ENCODE data around the gene SDF4. TPM values are rescaled to one million over a fixed set of nuclear protein-coding genes. Genes with fewer than 3 reads are reported as not detected.

The SDF4 gene
- total RNA-seq, 4 donors from 2014 or later = 57.5 to 87.6 (median 73.1) TPM

DNA sequence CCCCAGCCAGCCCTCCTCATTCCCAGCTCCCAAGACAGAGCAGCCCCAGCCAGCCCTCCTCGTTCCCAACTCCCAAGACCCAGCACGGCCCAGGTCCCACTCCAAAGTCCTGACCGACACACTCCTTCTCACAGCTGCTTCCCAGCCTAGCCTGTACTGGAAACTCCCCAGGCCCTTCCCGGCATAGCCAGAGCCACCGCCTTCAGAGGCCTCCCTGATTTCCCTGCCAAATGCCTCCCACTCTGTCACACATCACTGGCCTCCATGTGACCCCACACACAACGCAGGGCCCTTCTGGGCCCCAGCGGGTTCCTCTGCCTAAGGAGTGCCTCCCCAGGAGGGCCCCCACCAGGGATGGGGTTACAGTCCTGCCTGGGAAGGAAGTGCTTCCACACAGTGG lies 39.0 kb upstream of the SDF4 start:
- H3K27ac ChIP-seq = no peak overlapping the region
- no peaks in the 10 kb centered on the region for H3K9me3 ChIP-seq
- 48% methylated on average over 5 of the region's 7 CpGs for WGBS
- H3K36me3 ChIP-seq = peaks cover 29% of the 10 kb centered on the region
- TF ChIP-seq, protein P1, sequence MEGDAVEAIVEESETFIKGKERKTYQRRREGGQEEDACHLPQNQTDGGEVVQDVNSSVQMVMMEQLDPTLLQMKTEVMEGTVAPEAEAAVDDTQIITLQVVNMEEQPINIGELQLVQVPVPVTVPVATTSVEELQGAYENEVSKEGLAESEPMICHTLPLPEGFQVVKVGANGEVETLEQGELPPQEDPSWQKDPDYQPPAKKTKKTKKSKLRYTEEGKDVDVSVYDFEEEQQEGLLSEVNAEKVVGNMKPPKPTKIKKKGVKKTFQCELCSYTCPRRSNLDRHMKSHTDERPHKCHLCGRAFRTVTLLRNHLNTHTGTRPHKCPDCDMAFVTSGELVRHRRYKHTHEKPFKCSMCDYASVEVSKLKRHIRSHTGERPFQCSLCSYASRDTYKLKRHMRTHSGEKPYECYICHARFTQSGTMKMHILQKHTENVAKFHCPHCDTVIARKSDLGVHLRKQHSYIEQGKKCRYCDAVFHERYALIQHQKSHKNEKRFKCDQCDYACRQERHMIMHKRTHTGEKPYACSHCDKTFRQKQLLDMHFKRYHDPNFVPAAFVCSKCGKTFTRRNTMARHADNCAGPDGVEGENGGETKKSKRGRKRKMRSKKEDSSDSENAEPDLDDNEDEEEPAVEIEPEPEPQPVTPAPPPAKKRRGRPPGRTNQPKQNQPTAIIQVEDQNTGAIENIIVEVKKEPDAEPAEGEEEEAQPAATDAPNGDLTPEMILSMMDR (IDR thresholded peaks at IDR 0.05) = no peak
- no peak for TF ChIP-seq POLR2A (IDR thresholded peaks at IDR 0.05)
- H3K4me3 ChIP-seq = no peak overlapping the region
- H3K27me3 ChIP-seq = no peaks in the 10 kb centered on the region
- peaks cover 44% of the 10 kb centered on the region for H3K4me1 ChIP-seq
- no peak for DNase-seq (ENCODE audit: low spot score in 2 of 2)

DNA sequence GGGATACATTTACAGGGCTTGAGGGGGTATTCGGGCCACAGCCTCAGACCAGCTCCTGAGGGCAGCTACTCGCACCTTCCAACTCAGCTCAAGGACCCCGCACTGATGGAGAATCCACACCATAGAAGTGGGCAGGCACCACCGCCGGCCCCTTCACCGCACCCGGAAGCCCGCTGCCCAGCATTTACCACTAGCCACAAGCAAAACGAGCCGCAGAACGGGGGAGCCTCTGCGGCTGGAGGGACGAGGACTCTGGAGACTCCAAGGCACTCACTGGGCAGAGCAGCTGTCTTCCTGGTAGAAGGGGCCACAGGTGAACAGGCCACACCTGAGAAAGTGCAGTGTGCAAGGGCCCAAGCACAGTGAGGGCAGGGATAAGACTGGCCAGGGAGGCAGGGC lies 36.5 kb upstream of the SDF4 start:
- no peak for DNase-seq (ENCODE audit: low spot score in 2 of 2)
- no peaks in the 10 kb centered on the region for H3K9me3 ChIP-seq
- H3K27me3 ChIP-seq = no peaks in the 10 kb centered on the region
- H3K4me3 ChIP-seq = no peak overlapping the region
- WGBS = 90% methylated on average over 13 of the region's 13 CpGs
- peaks cover 55% of the 10 kb centered on the region for H3K36me3 ChIP-seq
- no peak overlapping the region for H3K27ac ChIP-seq
- TF ChIP-seq EP300 (IDR thresholded peaks at IDR 0.05) = no peak
- TF ChIP-seq, protein P1 (IDR thresholded peaks at IDR 0.05) = no peak
- TF ChIP-seq POLR2AphosphoS5 (IDR thresholded peaks at IDR 0.05) = no peak
- H3K4me1 ChIP-seq = peaks cover 33% of the 10 kb centered on the region

DNA sequence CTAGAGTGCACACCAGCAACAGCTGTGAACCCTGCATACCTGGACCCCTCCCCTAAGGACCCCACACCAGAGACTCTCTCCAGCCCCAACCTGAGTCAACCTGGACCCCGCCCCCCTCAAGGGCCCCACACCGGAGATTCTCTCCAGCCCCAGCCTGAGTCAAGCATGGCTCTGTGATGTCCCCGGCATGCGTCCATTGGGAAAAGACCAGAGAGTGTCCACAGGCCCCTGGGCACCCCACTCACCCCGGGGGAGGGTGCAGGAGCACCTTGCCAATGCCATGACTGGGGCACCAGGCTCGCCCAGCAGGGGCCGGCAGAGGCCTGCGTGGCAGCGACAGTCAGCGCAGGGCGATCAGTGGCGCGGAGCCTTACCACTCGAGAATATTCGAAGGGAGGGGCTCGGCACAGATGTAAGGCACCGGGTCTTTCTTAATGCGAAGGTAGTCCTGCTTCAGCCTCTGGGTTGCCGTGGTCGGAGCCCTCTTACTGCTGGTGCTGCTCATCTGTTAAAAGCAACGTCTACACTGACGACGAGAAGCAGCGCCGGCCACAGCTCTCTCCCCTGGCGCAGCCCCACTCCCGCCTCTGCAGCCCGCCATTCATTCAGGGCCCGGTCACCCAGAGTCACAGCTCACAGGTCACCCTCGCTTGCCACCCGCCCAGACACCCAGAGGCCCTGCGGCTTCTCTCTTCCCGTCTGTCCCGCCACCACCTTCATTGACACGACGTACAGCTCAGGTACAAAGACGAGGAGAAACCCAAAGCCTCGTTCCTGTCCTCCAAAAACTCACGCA lies 35.9 kb upstream of the SDF4 start:
- H3K4me1 ChIP-seq = peaks cover 29% of the 10 kb centered on the region
- H3K36me3 ChIP-seq = peaks cover 61% of the 10 kb centered on the region
- no peak for TF ChIP-seq POLR2A (IDR thresholded peaks at IDR 0.05)
- TF ChIP-seq, protein P1 (IDR thresholded peaks at IDR 0.05) = no peak
- no peak for TF ChIP-seq POLR2AphosphoS5 (IDR thresholded peaks at IDR 0.05)
- TF ChIP-seq EP300 (IDR thresholded peaks at IDR 0.05) = no peak
- H3K4me3 ChIP-seq = no peak overlapping the region
- H3K27ac ChIP-seq = no peak overlapping the region
- no peaks in the 10 kb centered on the region for H3K9me3 ChIP-seq
- DNase-seq (ENCODE audit: low spot score in 2 of 2) = no peak
- 94% methylated on average over 36 of the region's 39 CpGs for WGBS
- no peaks in the 10 kb centered on the region for H3K27me3 ChIP-seq

DNA sequence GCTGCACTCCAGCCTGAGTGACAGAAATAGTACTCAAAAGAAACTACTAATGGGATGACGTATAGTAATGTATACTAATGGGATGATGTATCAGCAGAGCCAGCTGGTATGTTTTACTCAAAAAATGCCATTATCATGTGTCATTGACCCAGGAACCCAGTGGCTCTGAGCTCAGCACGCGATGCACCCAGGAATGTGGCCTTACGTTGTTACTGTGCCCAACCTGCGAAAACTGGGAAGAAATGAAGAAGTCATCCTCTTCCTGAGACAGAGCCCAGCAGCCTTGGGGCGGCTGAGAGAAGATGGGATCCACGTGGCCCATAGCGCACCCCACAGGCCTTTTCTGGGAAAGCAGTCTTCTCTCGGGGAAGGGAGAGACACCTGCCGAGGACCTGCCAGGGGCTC lies 33.1 kb upstream of the SDF4 start:
- no peak for DNase-seq (ENCODE audit: low spot score in 2 of 2)
- Histone ChIP-seq H3K9me3 (no peaks in the 10 kb centered on the region), H3K4me1 (peaks cover 7% of the 10 kb centered on the region), H3K27me3 (no peaks in the 10 kb centered on the region), H3K27ac (no peak overlapping the region), H3K4me3 (no peak overlapping the region), H3K36me3 (peaks cover 81% of the 10 kb centered on the region)
- 80% methylated on average over 8 of the region's 10 CpGs for WGBS
- TF ChIP-seq, protein P1 (IDR thresholded peaks at IDR 0.05) = no peak
- TF ChIP-seq POLR2A (IDR thresholded peaks at IDR 0.05) (no peak), POLR2AphosphoS5 (IDR thresholded peaks at IDR 0.05) (no peak), EP300 (IDR thresholded peaks at IDR 0.05) (no peak)

DNA sequence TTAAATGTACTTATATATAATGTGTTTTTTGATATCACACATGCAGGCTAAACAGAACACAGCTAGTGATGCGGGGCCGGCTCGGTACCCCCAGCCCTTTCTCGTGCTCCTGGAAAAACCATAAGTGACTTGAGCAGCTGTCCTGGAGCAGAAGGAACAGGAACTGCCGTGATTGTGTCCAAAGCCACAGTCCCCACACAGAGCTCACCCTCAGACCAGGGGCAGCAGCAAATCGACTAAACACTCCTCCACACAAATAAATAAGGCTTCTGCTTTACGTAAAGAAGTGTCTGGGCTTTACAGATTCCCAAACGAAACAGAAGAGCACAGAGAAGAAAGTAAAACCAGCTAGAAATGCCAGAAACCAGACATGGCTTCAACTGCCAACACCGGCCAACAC lies 32.2 kb upstream of the SDF4 start:
- WGBS = 88% methylated on average over 9 of the region's 9 CpGs
- H3K9me3 ChIP-seq = no peaks in the 10 kb centered on the region
- no peak overlapping the region for H3K4me3 ChIP-seq
- no peaks in the 10 kb centered on the region for H3K27me3 ChIP-seq
- TF ChIP-seq POLR2A (IDR thresholded peaks at IDR 0.05) (no peak), EP300 (IDR thresholded peaks at IDR 0.05) (no peak)
- peaks cover 89% of the 10 kb centered on the region for H3K36me3 ChIP-seq
- peaks cover 12% of the 10 kb centered on the region for H3K4me1 ChIP-seq
- DNase-seq (ENCODE audit: low spot score in 2 of 2) = no peak
- H3K27ac ChIP-seq = no peak overlapping the region

Measured in suprapubic skin (tissue), 4 donors.